ENCODE results near the gene INPP5E. TPM values are rescaled to one million over a fixed set of nuclear protein-coding genes. Genes with fewer than 3 reads are reported as not detected.

The INPP5E gene
- polyA plus RNA-seq, 4 donors, result 12.8 to 18.1 (median 13.8) TPM

GRCh38 chr9:136392538-136393449, 46.9 kb downstream of the INPP5E start:
- no peak for DNase-seq (ENCODE audit: low read depth in 4 of 4, low spot score in 3 of 4)

GRCh38 chr9:136391737-136392537, 47.7 kb downstream of the INPP5E start:
- no peak for DNase-seq (ENCODE audit: low read depth in 4 of 4, low spot score in 3 of 4)

- DNase-seq (ENCODE audit: low read depth in 4 of 4, low spot score in 3 of 4), result no peak
Observed at GRCh38 chr9:136389396-136389795, 50.2 kb downstream of the INPP5E start.

DNA sequence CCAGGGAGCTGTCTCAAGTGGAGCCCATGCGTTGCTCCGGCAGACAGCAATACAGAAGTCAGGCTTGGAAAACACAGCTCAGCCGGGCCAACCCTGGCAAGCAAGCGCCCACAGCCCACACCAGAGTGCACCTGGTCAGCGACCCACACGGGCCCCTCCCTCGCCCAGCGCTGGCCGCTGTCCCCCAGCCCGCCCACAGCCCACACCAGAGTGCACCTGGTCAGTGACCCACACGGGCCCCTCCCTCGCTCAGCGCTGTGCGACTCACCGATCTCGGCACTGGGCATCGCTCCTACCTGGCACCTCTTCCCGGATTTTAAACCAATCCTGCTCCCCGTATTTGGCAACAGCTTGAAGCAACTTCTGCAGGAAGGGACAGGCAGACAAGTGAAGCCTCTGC, 52.4 kb downstream of the INPP5E start:
- no peak for DNase-seq (ENCODE audit: low read depth in 4 of 4, low spot score in 3 of 4)

- no peak for DNase-seq (ENCODE audit: low read depth in 4 of 4, low spot score in 3 of 4)
Observed at GRCh38 chr9:136386018-136386417, 53.6 kb downstream of the INPP5E start.

- DNase-seq (ENCODE audit: low read depth in 4 of 4, low spot score in 3 of 4), result no peak
Observed at GRCh38 chr9:136385015-136385414, 54.6 kb downstream of the INPP5E start.

- no peak for DNase-seq (ENCODE audit: low read depth in 4 of 4, low spot score in 3 of 4)
Observed at GRCh38 chr9:136383436-136383835, 56.2 kb downstream of the INPP5E start.

DNA sequence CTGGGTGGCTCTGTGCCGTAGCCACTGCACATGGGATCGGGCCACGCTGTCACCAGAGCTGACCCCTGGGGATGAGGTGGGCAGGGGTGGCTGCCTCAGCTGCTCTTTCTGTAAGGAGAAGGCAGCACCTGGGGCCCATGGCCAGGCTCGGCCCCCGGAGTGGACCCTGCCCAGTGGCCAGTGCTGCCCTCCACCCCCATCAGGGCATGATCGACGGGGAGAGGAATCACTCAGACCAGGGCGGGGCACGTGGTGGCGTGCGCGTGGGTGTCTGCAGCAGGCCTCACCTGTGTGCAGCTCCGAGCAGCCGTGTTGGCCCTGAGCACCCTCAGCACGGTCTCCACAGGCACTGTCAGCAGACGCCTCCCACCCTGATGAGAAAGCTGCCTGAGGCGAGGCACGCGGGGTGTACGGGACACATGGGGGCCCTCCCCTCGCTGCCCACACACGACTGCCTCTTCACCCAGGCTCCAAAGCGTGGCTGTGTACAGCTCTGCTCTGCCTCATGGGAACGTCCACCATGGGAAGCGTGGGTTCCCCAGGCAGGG, 57.6 kb downstream of the INPP5E start:
- DNase-seq (ENCODE audit: low read depth in 4 of 4, low spot score in 3 of 4), result no peak

DNA sequence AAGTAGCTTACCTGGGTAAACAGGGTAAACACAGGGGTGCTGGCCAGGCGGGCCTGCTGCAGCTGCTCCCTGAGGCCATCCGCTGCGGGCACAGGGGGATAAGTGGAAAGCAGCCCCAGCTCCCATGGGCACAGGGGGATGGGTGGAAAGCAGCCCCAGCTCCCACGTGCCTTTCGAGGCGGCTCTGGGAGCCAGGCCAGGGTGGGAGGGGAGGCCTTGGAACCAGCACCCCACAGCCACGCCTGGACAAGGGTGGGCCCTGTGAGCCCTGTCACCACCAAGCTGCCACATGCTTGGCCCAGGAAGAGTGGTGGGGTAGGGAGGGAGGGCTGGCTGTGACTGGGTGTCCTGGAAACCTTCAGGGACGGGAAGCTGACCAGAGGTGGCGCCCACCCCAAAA, 58.3 kb downstream of the INPP5E start:
- DNase-seq (ENCODE audit: low read depth in 4 of 4, low spot score in 3 of 4), result no peak

DNA sequence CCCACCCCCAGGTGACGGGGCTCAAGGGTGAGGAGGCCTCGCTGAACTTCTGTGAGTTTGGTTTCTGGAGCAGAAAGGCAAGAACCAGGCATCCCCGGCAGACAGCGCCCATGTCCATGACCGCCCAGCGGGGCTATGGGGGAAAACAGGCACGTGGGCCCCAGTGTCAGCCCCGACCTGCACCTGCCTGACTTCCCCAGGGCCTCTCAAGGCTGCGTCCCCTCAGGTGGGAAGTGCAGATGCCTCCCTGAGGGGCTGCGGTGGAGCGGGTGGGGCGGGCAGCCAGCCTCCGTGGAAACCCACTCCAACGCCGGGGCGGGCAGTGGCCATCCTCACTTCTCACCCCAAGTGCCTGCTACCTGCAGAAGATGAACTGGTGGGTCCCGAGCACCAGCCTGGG, 59.3 kb downstream of the INPP5E start:
- no peak for DNase-seq (ENCODE audit: low read depth in 4 of 4, low spot score in 3 of 4)

GRCh38 chr9:136379891-136380290, 59.8 kb downstream of the INPP5E start:
- DNase-seq (ENCODE audit: low read depth in 4 of 4, low spot score in 3 of 4), result no peak

GRCh38 chr9:136379401-136379800, 60.2 kb downstream of the INPP5E start:
- no peak for DNase-seq (ENCODE audit: low read depth in 4 of 4, low spot score in 3 of 4)

GRCh38 chr9:136379003-136379287, 60.7 kb downstream of the INPP5E start:
- DNase-seq (ENCODE audit: low read depth in 4 of 4, low spot score in 3 of 4), result no peak

Other genes with a start within 250 kb of the INPP5E start
- not detected for gene LHX3, start 234.7 kb downstream of the INPP5E start, polyA plus RNA-seq (ENCODE audit: insufficient read length in 4 of 4)
- gene QSOX2, start 194.0 kb downstream of the INPP5E start, polyA plus RNA-seq (ENCODE audit: insufficient read length in 4 of 4), result 10 to 100 TPM; 16.3 to 17.5 (median 16.6) TPM
- 1 to 10 TPM; 1.8 to 3.3 (median 2.2) TPM for gene CCDC187, start 135.8 kb downstream of the INPP5E start, polyA plus RNA-seq (ENCODE audit: insufficient read length in 4 of 4)
- 10 to 100 TPM; 30.6 to 42.3 (median 32.0) TPM for gene GPSM1, start 112.3 kb downstream of the INPP5E start, polyA plus RNA-seq (ENCODE audit: insufficient read length in 4 of 4)
- gene DNLZ, start 76.1 kb downstream of the INPP5E start, polyA plus RNA-seq (ENCODE audit: insufficient read length in 4 of 4), result 10 to 100 TPM in 1 of 4 donors, 1 to 10 TPM in 3; 5.6 to 13.9 (median 8.0) TPM
- 1 to 10 TPM; 1.6 to 2.7 (median 2.3) TPM for gene CARD9, start 66.2 kb downstream of the INPP5E start, polyA plus RNA-seq (ENCODE audit: insufficient read length in 4 of 4)
- 10 to 100 TPM; 10.6 to 12.9 (median 10.8) TPM for gene SNAPC4, start 39.7 kb downstream of the INPP5E start, polyA plus RNA-seq (ENCODE audit: insufficient read length in 4 of 4)
- gene ENTR1, start 29.2 kb downstream of the INPP5E start, polyA plus RNA-seq (ENCODE audit: insufficient read length in 4 of 4), result 10 to 100 TPM; 43.2 to 52.0 (median 47.3) TPM
- gene PMPCA, start 29.2 kb downstream of the INPP5E start, polyA plus RNA-seq (ENCODE audit: insufficient read length in 4 of 4), result 10 to 100 TPM; 56.5 to 66.0 (median 62.6) TPM
- 10 to 100 TPM; 55.1 to 68.6 (median 62.3) TPM for gene SEC16A, start 43.2 kb upstream of the INPP5E start, polyA plus RNA-seq (ENCODE audit: insufficient read length in 4 of 4)
- gene NOTCH1, start 106.2 kb upstream of the INPP5E start, polyA plus RNA-seq (ENCODE audit: insufficient read length in 4 of 4), result 10 to 100 TPM; 25.4 to 41.4 (median 29.5) TPM
- 10 to 100 TPM; 52.6 to 97.9 (median 59.2) TPM for gene EGFL7, start 223.1 kb upstream of the INPP5E start, polyA plus RNA-seq (ENCODE audit: insufficient read length in 4 of 4)
- gene AGPAT2, start 247.6 kb upstream of the INPP5E start, polyA plus RNA-seq (ENCODE audit: insufficient read length in 4 of 4), result 10 to 100 TPM; 42.2 to 61.6 (median 43.2) TPM

Data from right renal pelvis (tissue), 4 donors.